Keratinocyte (primary cell): ENCODE results near the gene CARMIL1. TPM values are rescaled to one million over a fixed set of nuclear protein-coding genes. Genes with fewer than 3 reads are reported as not detected.

Experiments used
- DNase-seq: peaks from one replicate; pipeline ENCODE4 v3.0.0-alpha.2; 2011; ENCODE audit warnings: low read depth, missing footprints, low spot score
- FAIRE-seq: peaks from 2 replicates; lab custom pipeline; 2011; peaks lifted over from hg19 to GRCh38; lab: Jason Lieb, UNC
- H2AFZ ChIP-seq: 2 replicates; pipeline ENCODE4 v1.6.0; 2012; ENCODE audit warnings: low read length, control low read depth, inconsistent platforms; ENCODE audit not compliant: control insufficient read depth
- H3K27ac ChIP-seq: 2 replicates; pipeline ENCODE4 v1.5.1; 2011; ENCODE audit warnings: low read length; ENCODE audit not compliant: control insufficient read depth, insufficient read depth
- H3K27me3 ChIP-seq: 3 replicates; pipeline ENCODE4 v1.6.0; 2011; ENCODE audit warnings: low read length; ENCODE audit not compliant: control insufficient read depth, insufficient read depth; ENCODE audit errors: extremely low read depth
- H3K36me3 ChIP-seq, 2 experiments: 2 replicates in 1 of 2; 3 replicates in 1 of 2; pipeline ENCODE4 v1.5.1; 2011; ENCODE audit warnings: low read length in 2 of 2, mild to moderate bottlenecking in 1 of 2; ENCODE audit not compliant: control insufficient read depth in 2 of 2, insufficient read depth in 2 of 2; ENCODE audit errors: extremely low read depth in 1 of 2
- H3K4me1 ChIP-seq: 3 replicates; pipeline ENCODE4 v1.5.1; 2011; ENCODE audit warnings: low read length; ENCODE audit not compliant: control insufficient read depth, insufficient read depth; ENCODE audit errors: extremely low read depth
- H3K4me2 ChIP-seq: 3 replicates; pipeline ENCODE4 v1.6.0; 2011; ENCODE audit warnings: low read depth, low read length; ENCODE audit not compliant: control insufficient read depth, insufficient read depth; ENCODE audit errors: extremely low read depth
- H3K4me3 ChIP-seq, 3 experiments: fragments of 200-600 bp in 1 of 3; sonication (generic) in 1 of 3; 2 replicates in 2 of 3; 3 replicates in 1 of 3; pipeline ENCODE4 v1.5.1; 2011 to 2016; ENCODE audit warnings: low read length in 3 of 3, mild to moderate bottlenecking in 3 of 3, control low read depth in 2 of 3, inconsistent platforms in 1 of 3, low read depth in 1 of 3, mixed read lengths in 1 of 3, mixed run types in 1 of 3, moderate library complexity in 1 of 3; ENCODE audit not compliant: control insufficient read depth in 2 of 3, insufficient read depth in 2 of 3; ENCODE audit errors: extremely low read depth in 1 of 3
- H3K79me2 ChIP-seq: 2 replicates; pipeline ENCODE4 v1.6.0; 2012; ENCODE audit warnings: low read length; ENCODE audit not compliant: control insufficient read depth, insufficient read depth
- H3K9ac ChIP-seq: 3 replicates; pipeline ENCODE4 v1.6.0; 2011; ENCODE audit warnings: low read length; ENCODE audit not compliant: control insufficient read depth, insufficient read depth; ENCODE audit errors: extremely low read depth
- H3K9me1 ChIP-seq: 3 replicates; pipeline ENCODE4 v1.6.0; 2011; ENCODE audit warnings: low read length; ENCODE audit not compliant: control insufficient read depth, insufficient read depth; ENCODE audit errors: extremely low read depth
- H3K9me3 ChIP-seq: 2 replicates; pipeline ENCODE4 v1.5.1; 2012; ENCODE audit warnings: low read depth, low read length; ENCODE audit not compliant: control insufficient read depth
- H4K20me1 ChIP-seq: 3 replicates; pipeline ENCODE4 v1.6.0; 2011; ENCODE audit warnings: low read length; ENCODE audit not compliant: control insufficient read depth, insufficient read depth; ENCODE audit errors: extremely low read depth
- CTCF ChIP-seq, 3 experiments: IDR thresholded peaks in 1 of 3; conservative IDR thresholded peaks in 1 of 3; optimal IDR thresholded peaks in 1 of 3; 2 replicates in 2 of 3; 3 replicates in 1 of 3; pipeline versions ENCODE3 to v1.5.1; 2011; ENCODE audit warnings: low read length in 3 of 3, mild to moderate bottlenecking in 3 of 3, moderate library complexity in 2 of 3, control low read depth in 1 of 3, inconsistent platforms in 1 of 3; ENCODE audit not compliant: insufficient read depth in 2 of 3; ENCODE audit errors: extremely low read depth in 1 of 3
- EZH2 ChIP-seq: IDR thresholded peaks from one replicate; pipeline ENCODE4 v1.6.1; 2012; ENCODE audit warnings: inconsistent platforms, mild to moderate bottlenecking, low read length, moderate library complexity
- dilution Hi-C: fragments of 300-500 bp; cut with MboI; formaldehyde crosslinking; loops from one replicate; pipeline ENCODE4 v1.7.0; 2020; ENCODE audit warnings: low sequenced_read_pairs; ENCODE audit not compliant: extremely low pct_ligation_motif_present
- polyA plus RNA-seq, 5 experiments: library from polyadenylated mRNA; depleted of rRNA in 3 of 5; stranded (reverse) in 3 of 5; stranded (forward) in 1 of 5; unstranded in 1 of 5; fragments of >200 nt; gene quantifications; 1 replicate in 1 of 5; 2 replicates in 3 of 5; 3 replicates in 1 of 5; pipeline versions ENCODE4 v1.2.1 to v1.2.3, GENCODE V29; 2011 to 2012; ENCODE audit warnings: missing spikeins in 2 of 5, low read depth in 1 of 5, low replicate concordance in 1 of 5

The CARMIL1 gene
- polyA plus RNA-seq, 1 donor (not counting 4 experiments of a cell fraction or from before 2014, with no cell fraction given): 18.9 TPM

GRCh38 chr6:25254671-25255070 lies 24.5 kb upstream of the CARMIL1 start:
- Histone ChIP-seq H3K4me3 (no peak overlapping the region), H3K9me1 (no peaks in the 10 kb centered on the region), H3K4me1 (peaks cover 20% of the 10 kb centered on the region), H3K9ac (no peak overlapping the region), H3K9me3 (no peaks in the 10 kb centered on the region), H2AFZ (no peak overlapping the region), H3K27ac (no peak overlapping the region), H3K36me3 (no peaks in the 10 kb centered on the region), H3K79me2 (no peaks in the 10 kb centered on the region), H4K20me1 (no peaks in the 10 kb centered on the region), H3K27me3 (no peaks in the 10 kb centered on the region), H3K4me2 (no peak overlapping the region)
- dilution Hi-C loops: no loop called here
- FAIRE-seq: no peak
- no peak for DNase-seq
- no peak for TF ChIP-seq CTCF (optimal IDR thresholded peaks at IDR 0.05 in 1 of 3, IDR thresholded peaks at IDR 0.05 in 1 of 3, conservative IDR thresholded peaks at IDR 0.05 in 1 of 3; ENCODE audit: extremely low read depth in 1 of 3, insufficient read depth in 2 of 3, low read length in 3 of 3)
- no peak for TF ChIP-seq EZH2

- no peak for TF ChIP-seq EZH2
- no peak for TF ChIP-seq CTCF (optimal IDR thresholded peaks at IDR 0.05 in 1 of 3, IDR thresholded peaks at IDR 0.05 in 1 of 3, conservative IDR thresholded peaks at IDR 0.05 in 1 of 3; ENCODE audit: extremely low read depth in 1 of 3, insufficient read depth in 2 of 3, low read length in 3 of 3)
Observed at GRCh38 chr6:25257686-25258348, 21.4 kb upstream of the CARMIL1 start.

More at GRCh38 chr6:25257686-25258348, 21.4 kb upstream of the CARMIL1 start:
- Histone ChIP-seq H3K4me1 (peaks cover 11% of the 10 kb centered on the region), H3K27ac (no peak overlapping the region), H3K79me2 (no peaks in the 10 kb centered on the region), H3K4me3 (no peak overlapping the region), H3K27me3 (no peaks in the 10 kb centered on the region), H3K9ac (no peak overlapping the region), H3K9me1 (no peaks in the 10 kb centered on the region), H2AFZ (no peak overlapping the region), H3K36me3 (no peaks in the 10 kb centered on the region), H4K20me1 (no peaks in the 10 kb centered on the region), H3K4me2 (no peak overlapping the region), H3K9me3 (no peaks in the 10 kb centered on the region)
- FAIRE-seq (no peak), DNase-seq (no peak)
- dilution Hi-C loops: no loop called here
